PC-3 (cell line): ENCODE data around the gene MID2. TPM values are rescaled to one million over a fixed set of nuclear protein-coding genes. Genes with fewer than 3 reads are reported as not detected.
"Not testable (repeated sequence)": the region's sequence is repeated elsewhere in the genome, so short reads cannot be mapped to it uniquely, and the experiment has no call there.

ENCODE experiments used
- ATAC-seq: fragments of 200-7000 bp; cut with Tn5 transposase; 2 replicates; pipeline ENCODE4 v1.9.1; 2020; ENCODE audit warnings: mild to moderate bottlenecking, moderate library complexity
- BruUV-seq: library from RNA; stranded (reverse); fragments of 400-500 nt; replicated peaks from 2 replicates; lab custom pipeline; 2021; lab: Mats Ljungman, UMichigan
- CTCF ChIA-PET: fragments of 300-600 bp; sonication (Branson Sonifier 250); formaldehyde crosslinking; loops from one replicate; lab custom pipeline; 2022; ENCODE audit warnings: antibody characterized with exemption; lab: Charles Lee
- POLR2A ChIA-PET: fragments of 300-600 bp; sonication (Branson Sonifier 250); formaldehyde crosslinking; loops from one replicate; lab custom pipeline; 2022; ENCODE audit warnings: antibody characterized with exemption; ENCODE audit not compliant: unreplicated experiment; lab: Charles Lee
- DNase-seq: peaks from one replicate; pipeline ENCODE4 v3.0.0-alpha.2; 2015
- H2AFZ ChIP-seq: fragments of 300-600 bp; sonication (generic); 2 replicates; pipeline ENCODE4 v1.6.0; 2016; ENCODE audit warnings: antibody characterized with exemption, low read length
- H3F3A ChIP-seq: fragments of 300-600 bp; sonication (generic); one replicate; pipeline ENCODE4 v1.6.0; 2017; ENCODE audit warnings: antibody characterized with exemption, low read length, control low read depth, mild to moderate bottlenecking; ENCODE audit not compliant: unreplicated experiment
- H3K27ac ChIP-seq: fragments of 300-600 bp; sonication (generic); 2 replicates; pipeline ENCODE4 v1.5.1; 2016; ENCODE audit warnings: mild to moderate bottlenecking, low read length
- H3K27me3 ChIP-seq: fragments of 300-600 bp; sonication (generic); 2 replicates; pipeline ENCODE4 v1.6.1; 2016; ENCODE audit warnings: low read length, mixed read lengths
- H3K36me3 ChIP-seq: fragments of 300-600 bp; sonication (generic); 2 replicates; pipeline ENCODE4 v1.6.1; 2016; ENCODE audit warnings: low read depth, mixed run types, low read length, mixed read lengths
- H3K4me1 ChIP-seq: fragments of 300-600 bp; sonication (generic); 2 replicates; pipeline ENCODE4 v1.5.1; 2016; ENCODE audit warnings: low read length; ENCODE audit not compliant: insufficient read depth
- H3K4me2 ChIP-seq: fragments of 300-600 bp; sonication (generic); 2 replicates; pipeline ENCODE4 v1.6.0; 2016; ENCODE audit warnings: low read length
- H3K4me3 ChIP-seq: fragments of 300-600 bp; sonication (generic); 2 replicates; pipeline ENCODE4 v1.5.1; 2016; ENCODE audit warnings: mild to moderate bottlenecking, low read length, mixed read lengths
- H3K79me2 ChIP-seq: fragments of 300-600 bp; sonication (generic); 2 replicates; pipeline ENCODE4 v1.6.1; 2017; ENCODE audit warnings: low read length, mixed read lengths
- H3K9ac ChIP-seq: fragments of 300-600 bp; sonication (generic); 2 replicates; pipeline ENCODE4 v1.6.0; 2016; ENCODE audit warnings: mild to moderate bottlenecking, low read length
- H3K9me2 ChIP-seq: fragments of 300-600 bp; sonication (generic); replicated peaks from 2 replicates; pipeline ENCODE4 v1.6.1; 2016; ENCODE audit warnings: mixed run types, low read length, mixed read lengths
- H3K9me3 ChIP-seq: fragments of 300-600 bp; sonication (generic); 2 replicates; pipeline ENCODE4 v1.6.1; 2016; ENCODE audit warnings: low read length, mixed read lengths
- H4K20me1 ChIP-seq: fragments of 300-600 bp; sonication (generic); 2 replicates; pipeline ENCODE4 v1.6.1; 2016; ENCODE audit warnings: low read length, mixed read lengths
- EZH2 ChIP-seq: fragments of 300-600 bp; sonication (generic); IDR thresholded peaks from one replicate; pipeline ENCODE4 v1.6.1; 2017; ENCODE audit warnings: antibody characterized with exemption, mild to moderate bottlenecking, low read length; ENCODE audit not compliant: unreplicated experiment
- EZH2phosphoT487 ChIP-seq: fragments of 300-600 bp; sonication (generic); IDR thresholded peaks from 2 replicates; pipeline ENCODE4 v1.6.1; 2018; ENCODE audit warnings: mild to moderate bottlenecking, antibody characterized with exemption, low read length, borderline replicate concordance
- intact Hi-C: fragments of 100-400 bp; cut with micrococcal nuclease; formaldehyde crosslinking; loops from 2 replicates; pipeline ENCODE4 v1.9.0; 2023
- total RNA-seq: library from RNA; depleted of rRNA; stranded (reverse); fragments of >200 nt; gene quantifications from 2 replicates; pipeline ENCODE4 v1.2.3, GENCODE V29; 2014
- TF ChIP-seq, protein P1 (sequence below): fragments of 300-600 bp; sonication (generic); conservative IDR thresholded peaks from 2 replicates; pipeline ENCODE4 v1.5.1; 2017; ENCODE audit warnings: antibody characterized with exemption, low read depth, mild to moderate bottlenecking, low read length

Gene MID2
- total RNA-seq, 1 experiment from 2014 or later, result 19.2 TPM

DNA sequence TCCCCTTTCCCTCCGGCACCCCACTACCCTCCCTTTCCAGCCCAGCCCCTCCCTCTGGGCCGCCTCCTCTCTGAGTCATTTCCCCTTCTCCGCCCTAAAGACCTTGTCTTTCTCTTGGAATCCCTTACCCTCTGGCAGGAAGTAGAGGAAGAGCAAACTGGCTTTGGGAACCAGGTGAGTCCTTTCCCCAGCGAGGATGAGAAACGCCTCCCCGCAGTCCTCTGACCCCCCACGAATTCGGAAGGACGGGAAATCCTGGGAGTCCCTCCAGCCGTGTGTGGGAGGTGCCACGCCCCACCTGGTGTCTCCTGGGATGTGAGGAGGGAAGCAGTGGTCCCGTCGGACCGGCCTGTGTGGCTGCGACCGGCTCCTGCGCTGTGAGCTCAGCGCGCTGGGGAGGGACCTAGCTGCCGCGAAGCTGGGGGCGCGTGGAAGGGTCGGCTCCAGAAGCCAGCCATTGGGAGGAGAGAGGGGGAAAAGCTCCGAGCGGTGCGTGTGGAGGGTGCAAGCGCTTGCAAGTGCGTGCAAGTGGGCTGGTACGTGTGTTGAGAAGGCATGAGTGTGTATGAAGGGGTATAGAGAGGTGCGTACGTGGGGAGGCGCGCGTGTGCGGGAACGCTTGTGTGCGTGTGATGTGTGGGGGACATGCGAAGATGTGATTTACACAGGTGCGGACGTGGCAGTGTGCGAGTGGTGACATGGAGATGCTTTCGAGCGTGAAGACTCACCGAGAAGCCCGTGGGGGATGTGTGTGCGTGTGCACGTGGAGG lies 110.2 kb downstream of the MID2 start:
- POLR2A ChIA-PET, result no interaction called here
- CTCF ChIA-PET, result no interaction called here
- H2AFZ ChIP-seq, result peak overlapping the region; percentile 57; the same call in 1 of the 2 replicates
- TF ChIP-seq, protein P1, sequence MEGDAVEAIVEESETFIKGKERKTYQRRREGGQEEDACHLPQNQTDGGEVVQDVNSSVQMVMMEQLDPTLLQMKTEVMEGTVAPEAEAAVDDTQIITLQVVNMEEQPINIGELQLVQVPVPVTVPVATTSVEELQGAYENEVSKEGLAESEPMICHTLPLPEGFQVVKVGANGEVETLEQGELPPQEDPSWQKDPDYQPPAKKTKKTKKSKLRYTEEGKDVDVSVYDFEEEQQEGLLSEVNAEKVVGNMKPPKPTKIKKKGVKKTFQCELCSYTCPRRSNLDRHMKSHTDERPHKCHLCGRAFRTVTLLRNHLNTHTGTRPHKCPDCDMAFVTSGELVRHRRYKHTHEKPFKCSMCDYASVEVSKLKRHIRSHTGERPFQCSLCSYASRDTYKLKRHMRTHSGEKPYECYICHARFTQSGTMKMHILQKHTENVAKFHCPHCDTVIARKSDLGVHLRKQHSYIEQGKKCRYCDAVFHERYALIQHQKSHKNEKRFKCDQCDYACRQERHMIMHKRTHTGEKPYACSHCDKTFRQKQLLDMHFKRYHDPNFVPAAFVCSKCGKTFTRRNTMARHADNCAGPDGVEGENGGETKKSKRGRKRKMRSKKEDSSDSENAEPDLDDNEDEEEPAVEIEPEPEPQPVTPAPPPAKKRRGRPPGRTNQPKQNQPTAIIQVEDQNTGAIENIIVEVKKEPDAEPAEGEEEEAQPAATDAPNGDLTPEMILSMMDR, result no peak
- no peak for TF ChIP-seq EZH2phosphoT487
- no peak for TF ChIP-seq EZH2
- H3K79me2 ChIP-seq, result no peaks in the 10 kb centered on the region
- H3K36me3 ChIP-seq, result no peaks in the 10 kb centered on the region
- peak; percentile 49 for DNase-seq
- ATAC-seq, result peak; percentile 80
- intact Hi-C loops, result no loop called here
- no peaks in the 10 kb centered on the region for H3K9me2 ChIP-seq
- peak overlapping the region; percentile 50 for H3K4me3 ChIP-seq
- no peaks in the 10 kb centered on the region for H3K4me1 ChIP-seq
- H3K9me3 ChIP-seq, result no peaks in the 10 kb centered on the region
- no peak overlapping the region for H3K27ac ChIP-seq
- BruUV-seq, result no TSS peak
- no peak overlapping the region for H3K9ac ChIP-seq
- H3F3A ChIP-seq, result no peaks in the 10 kb centered on the region
- H3K27me3 ChIP-seq, result no peaks in the 10 kb centered on the region
- no peaks in the 10 kb centered on the region for H4K20me1 ChIP-seq
- H3K4me2 ChIP-seq, result peak overlapping the region; percentile 74

DNA sequence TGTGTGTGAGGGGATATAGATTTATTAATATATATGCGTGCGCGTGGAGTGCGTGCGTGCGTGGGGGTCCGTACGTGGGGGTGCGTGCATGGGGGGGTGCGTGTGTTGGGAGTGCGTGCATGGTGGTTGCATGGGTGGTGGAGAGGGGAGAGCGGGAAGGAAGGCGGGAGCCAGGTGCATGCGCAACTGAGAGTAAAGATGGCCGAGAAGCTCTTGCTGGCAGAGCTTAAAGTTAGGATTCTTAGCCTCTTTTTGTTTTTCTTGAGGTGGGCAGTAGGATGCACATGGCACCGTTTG lies 110.7 kb downstream of the MID2 start:
- intact Hi-C loops, result no loop called here
- H3K9me3 ChIP-seq, result no peaks in the 10 kb centered on the region
- ATAC-seq (no peak), DNase-seq (no peak)
- H4K20me1 ChIP-seq, result no peaks in the 10 kb centered on the region
- no peaks in the 10 kb centered on the region for H3K27me3 ChIP-seq
- H2AFZ ChIP-seq, result no peak overlapping the region
- no peaks in the 10 kb centered on the region for H3K36me3 ChIP-seq
- no peak overlapping the region for H3K4me3 ChIP-seq
- POLR2A ChIA-PET, result no interaction called here
- H3K4me1 ChIP-seq, result no peaks in the 10 kb centered on the region
- CTCF ChIA-PET, result no interaction called here
- H3K4me2 ChIP-seq, result no peak overlapping the region
- no peak overlapping the region for H3K27ac ChIP-seq
- BruUV-seq, result no TSS peak
- no peaks in the 10 kb centered on the region for H3K79me2 ChIP-seq
- no peak overlapping the region for H3K9ac ChIP-seq
- no peaks in the 10 kb centered on the region for H3F3A ChIP-seq
- no peaks in the 10 kb centered on the region for H3K9me2 ChIP-seq
- TF ChIP-seq EZH2phosphoT487 (no peak), EZH2 (no peak)
- TF ChIP-seq, protein P1, result no peak

DNA sequence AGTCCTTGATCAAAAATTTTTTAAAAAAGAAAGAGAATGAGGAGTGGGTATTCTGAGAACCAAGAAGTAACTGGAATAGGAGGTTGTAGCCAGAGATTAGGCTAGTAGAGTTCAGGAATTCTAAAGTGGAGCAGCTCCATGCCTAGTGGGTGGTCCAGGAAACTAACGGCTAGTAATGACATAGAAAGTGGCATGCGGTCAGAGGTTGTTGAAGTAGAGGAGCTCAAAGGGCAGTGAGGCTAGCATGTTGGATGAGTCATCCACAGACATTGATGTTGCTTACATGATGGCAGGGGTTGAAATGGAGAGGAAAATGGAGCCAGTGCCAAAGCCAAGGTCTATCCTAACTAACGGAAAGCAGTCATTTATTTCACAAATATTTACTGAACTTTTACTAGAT lies 114.4 kb downstream of the MID2 start:
- no peak for DNase-seq
- no peak for ATAC-seq
- intact Hi-C loops, result no loop called here
- Histone ChIP-seq H3K27me3 (no peaks in the 10 kb centered on the region), H2AFZ (no peak overlapping the region), H3F3A (no peaks in the 10 kb centered on the region), H3K9me3 (no peaks in the 10 kb centered on the region), H3K4me2 (no peak overlapping the region), H3K27ac (no peak overlapping the region), H3K9ac (no peak overlapping the region), H3K4me3 (no peak overlapping the region), H4K20me1 (no peaks in the 10 kb centered on the region), H3K4me1 (no peaks in the 10 kb centered on the region), H3K79me2 (no peaks in the 10 kb centered on the region), H3K9me2 (no peaks in the 10 kb centered on the region), H3K36me3 (no peaks in the 10 kb centered on the region)
- BruUV-seq, result no TSS peak
- POLR2A ChIA-PET, result no interaction called here
- CTCF ChIA-PET, result no interaction called here
- TF ChIP-seq, protein P1, result no peak

DNA sequence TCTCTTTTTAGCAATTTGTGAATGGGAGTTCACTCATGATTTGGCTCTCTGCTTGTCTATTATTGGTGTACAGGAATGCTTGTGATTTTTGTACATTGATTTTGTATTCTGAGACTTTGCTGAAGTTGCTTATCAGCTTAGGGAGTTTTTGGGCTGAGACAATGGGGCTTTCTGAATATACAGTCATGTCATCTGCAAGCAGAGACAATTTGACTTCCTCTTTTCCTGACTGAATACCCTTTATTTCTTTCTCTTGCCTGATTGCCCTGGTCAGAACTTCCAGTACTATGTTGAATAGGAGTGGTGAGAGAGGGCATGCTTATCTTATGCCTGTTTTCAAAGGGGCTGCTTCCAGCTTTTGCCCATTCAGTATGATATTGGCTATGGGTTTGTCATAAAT lies 129.7 kb downstream of the MID2 start:
- H3K4me2 ChIP-seq, ATAC-seq, H4K20me1 ChIP-seq, H3F3A ChIP-seq, H3K79me2 ChIP-seq, POLR2A ChIA-PET, H3K9ac ChIP-seq, H2AFZ ChIP-seq, H3K9me2 ChIP-seq, H3K36me3 ChIP-seq, intact Hi-C loops, H3K27me3 ChIP-seq, DNase-seq, H3K27ac ChIP-seq, CTCF ChIA-PET, BruUV-seq, H3K4me1 ChIP-seq, H3K4me3 ChIP-seq, H3K9me3 ChIP-seq: not testable (repeated sequence)
